ENCODE results near the gene C11orf86.

GRCh38 chr11:66978229-66978628 is 3.1 kb downstream of the C11orf86 start:
- TF ChIP-seq CTCF (IDR thresholded peaks at IDR 0.05) (no peak), POLR2A (IDR thresholded peaks at IDR 0.05) (no peak)

All from right lobe of liver (tissue), 4 donors.